H1 (cell line): ENCODE data around the gene KLHL36. TPM values are rescaled to one million over a fixed set of nuclear protein-coding genes. Genes with fewer than 3 reads are reported as not detected.

Experiments used
- CTCF ChIA-PET: fragments of 300-600 bp; sonication (Branson Sonifier 250); formaldehyde crosslinking; loops from one replicate; lab custom pipeline; 2021; ENCODE audit not compliant: partially characterized antibody; lab: Charles Lee
- POLR2A ChIA-PET: fragments of 300-600 bp; sonication (Branson Sonifier 250); formaldehyde crosslinking; loops from one replicate; lab custom pipeline; 2021; ENCODE audit warnings: inconsistent platforms; ENCODE audit not compliant: partially characterized antibody; lab: Charles Lee
- DNase-seq, 2 experiments: peaks; one replicate each; pipeline versions ENCODE4 v3.0.0 to v3.0.0-alpha.2; 2010 to 2022; ENCODE audit warnings: low spot score in 2 of 2, low read depth in 1 of 2, mixed read lengths in 1 of 2
- FAIRE-seq: peaks from 2 replicates; lab custom pipeline; 2011; peaks lifted over from hg19 to GRCh38; lab: Jason Lieb, UNC
- H2AFZ ChIP-seq: 2 replicates; pipeline ENCODE4 v1.8.1; 2012; ENCODE audit warnings: low read length, inconsistent platforms
- H2AK5ac ChIP-seq: 2 replicates; pipeline ENCODE4 v1.6.1; 2013; ENCODE audit warnings: low read depth, low read length
- H2BK120ac ChIP-seq: replicated peaks from 2 replicates; pipeline ENCODE3; 2013; ENCODE audit warnings: low read depth, low read length, inconsistent platforms
- H2BK12ac ChIP-seq: 2 replicates; pipeline ENCODE4 v1.6.1; 2013; ENCODE audit warnings: low read depth, low read length
- H2BK15ac ChIP-seq: 2 replicates; pipeline ENCODE4 v1.6.1; 2013; ENCODE audit warnings: low read length
- H2BK20ac ChIP-seq: 2 replicates; pipeline ENCODE4 v1.6.1; 2013; ENCODE audit warnings: low read length
- H2BK5ac ChIP-seq: 2 replicates; pipeline ENCODE4 v1.6.1; 2013; ENCODE audit warnings: low read depth, low read length
- H3K14ac ChIP-seq: 2 replicates; pipeline ENCODE4 v1.6.1; 2013; ENCODE audit warnings: inconsistent platforms; ENCODE audit not compliant: insufficient read length
- H3K18ac ChIP-seq: 2 replicates; pipeline ENCODE4 v1.6.1; 2013; ENCODE audit warnings: low read length; ENCODE audit errors: extremely low read depth
- H3K23ac ChIP-seq: 2 replicates; pipeline ENCODE4 v1.6.1; 2013; ENCODE audit warnings: inconsistent platforms; ENCODE audit not compliant: insufficient read length
- H3K23me2 ChIP-seq: 2 replicates; pipeline ENCODE4 v1.6.1; 2013; ENCODE audit warnings: low read depth, low read length
- H3K27ac ChIP-seq: 2 replicates; pipeline ENCODE4 v1.6.1; 2011; ENCODE audit warnings: low read depth, low read length, inconsistent platforms
- H3K27me3 ChIP-seq, 4 experiments: replicated peaks in 1 of 4; 1 replicate in 1 of 4; 2 replicates in 3 of 4; pipeline versions ENCODE4 v1.6.1 to v1.8.1; 2011 to 2013; ENCODE audit warnings: low read length in 3 of 4, mild to moderate bottlenecking in 3 of 4, inconsistent platforms in 2 of 4, mixed read lengths in 2 of 4, moderate library complexity in 1 of 4; ENCODE audit not compliant: control insufficient read depth in 3 of 4, insufficient read depth in 3 of 4; ENCODE audit errors: extremely low read depth in 1 of 4
- H3K36me3 ChIP-seq, 4 experiments: 2 replicates each; pipeline versions ENCODE4 v1.6.1 to v1.8.1; 2011 to 2013; ENCODE audit warnings: mild to moderate bottlenecking in 4 of 4, low read length in 3 of 4, moderate library complexity in 2 of 4, control low read depth in 1 of 4, inconsistent platforms in 1 of 4; ENCODE audit not compliant: insufficient read depth in 4 of 4, control insufficient read depth in 2 of 4
- H3K4ac ChIP-seq: replicated peaks from 2 replicates; pipeline ENCODE3; 2013; ENCODE audit warnings: low read length, low read depth, mixed read lengths, inconsistent platforms; ENCODE audit not compliant: insufficient read length
- H3K4me1 ChIP-seq, 4 experiments: replicated peaks in 1 of 4; 1 replicate in 1 of 4; 2 replicates in 3 of 4; pipeline versions ENCODE4 v1.6.1 to v1.8.1; 2011 to 2013; ENCODE audit warnings: low read length in 3 of 4, inconsistent platforms in 2 of 4, mixed read lengths in 1 of 4; ENCODE audit not compliant: insufficient read depth in 4 of 4, control insufficient read depth in 3 of 4
- H3K4me2 ChIP-seq, 2 experiments: 2 replicates each; pipeline versions ENCODE4 v1.6.1 to v1.8.1; 2011 to 2013; ENCODE audit warnings: low read depth in 2 of 2, low read length in 2 of 2, control low read depth in 1 of 2, inconsistent platforms in 1 of 2, mild to moderate bottlenecking in 1 of 2; ENCODE audit not compliant: insufficient read depth in 1 of 2
- H3K4me3 ChIP-seq, 4 experiments: fragments of 200-600, 300-600 bp in 1 of 4; sonication (generic), shearing (Covaris generic), sonication (Bioruptor Twin) in 1 of 4; 2 replicates each; pipeline versions ENCODE4 v1.5.1 to v1.8.1; 2011 to 2016; ENCODE audit warnings: low read length in 4 of 4, low read depth in 3 of 4, control low read depth in 2 of 4, inconsistent platforms in 2 of 4, mild to moderate bottlenecking in 2 of 4, mixed read lengths in 1 of 4, moderate library complexity in 1 of 4; ENCODE audit not compliant: insufficient read depth in 2 of 4; ENCODE audit errors: extremely low read depth in 1 of 4
- H3K56ac ChIP-seq: replicated peaks from 2 replicates; pipeline ENCODE3; 2013; ENCODE audit warnings: low read depth, mild to moderate bottlenecking, mixed read lengths, low read length, inconsistent platforms; ENCODE audit not compliant: insufficient read length
- H3K79me1 ChIP-seq: 2 replicates; pipeline ENCODE4 v1.6.1; 2013; ENCODE audit warnings: low read depth, low read length, control low read depth
- H3K79me2 ChIP-seq, 2 experiments: 2 replicates each; pipeline versions ENCODE4 v1.6.1 to v1.8.1; 2012 to 2013; ENCODE audit warnings: low read length in 2 of 2, mild to moderate bottlenecking in 2 of 2, inconsistent platforms in 1 of 2; ENCODE audit not compliant: insufficient read depth in 2 of 2, control insufficient read depth in 1 of 2
- H3K9ac ChIP-seq, 4 experiments: replicated peaks in 1 of 4; 1 replicate in 1 of 4; 2 replicates in 3 of 4; pipeline versions ENCODE4 v1.6.1 to v1.8.1; 2011 to 2013; ENCODE audit warnings: low read depth in 3 of 4, low read length in 3 of 4, control low read depth in 2 of 4, mild to moderate bottlenecking in 2 of 4, moderate library complexity in 2 of 4, inconsistent platforms in 1 of 4; ENCODE audit errors: extremely low read depth in 1 of 4
- H3K9me3 ChIP-seq, 2 experiments: 2 replicates each; pipeline versions ENCODE4 v1.6.1 to v1.8.1; 2012 to 2013; ENCODE audit warnings: mild to moderate bottlenecking in 2 of 2, moderate library complexity in 2 of 2, control low read depth in 1 of 2, inconsistent platforms in 1 of 2, low read depth in 1 of 2, low read length in 1 of 2, mixed read lengths in 1 of 2; ENCODE audit not compliant: insufficient read depth in 2 of 2
- H4K20me1 ChIP-seq, 2 experiments: replicated peaks in 1 of 2; 2 replicates each; pipeline versions ENCODE3 to v1.8.1; 2011 to 2013; ENCODE audit warnings: inconsistent platforms in 2 of 2, low read length in 2 of 2, mild to moderate bottlenecking in 1 of 2; ENCODE audit not compliant: insufficient read depth in 2 of 2, control insufficient read depth in 1 of 2
- H4K5ac ChIP-seq: 2 replicates; pipeline ENCODE4 v1.6.1; 2013; ENCODE audit warnings: low read length, low read depth, mixed read lengths, inconsistent platforms; ENCODE audit not compliant: insufficient read length
- H4K8ac ChIP-seq: 2 replicates; pipeline ENCODE4 v1.8.0; 2013; ENCODE audit warnings: mild to moderate bottlenecking, moderate library complexity, low read length, inconsistent platforms; ENCODE audit not compliant: insufficient read depth; ENCODE audit errors: extremely low read depth
- H4K91ac ChIP-seq: replicated peaks from 2 replicates; pipeline ENCODE3; 2013; ENCODE audit warnings: low read length, mixed read lengths, inconsistent platforms; ENCODE audit not compliant: insufficient read length
- ASH2L ChIP-seq: fragments of 200-600, 300-600 bp; sonication (generic); IDR thresholded peaks from one replicate; pipeline ENCODE4 v1.7.1; 2017; ENCODE audit warnings: low read length
- CBX5 ChIP-seq: fragments of 300-800, 300-1000 bp; sonication (generic); IDR thresholded peaks from 2 replicates; pipeline ENCODE4 v1.7.1; 2016; ENCODE audit warnings: antibody characterized with exemption, low read length, low read depth
- CREB1 ChIP-seq: IDR thresholded peaks from 2 replicates; pipeline ENCODE4 v1.6.1; 2012; ENCODE audit warnings: inconsistent platforms
- EGR1 ChIP-seq: IDR thresholded peaks from 2 replicates; pipeline ENCODE4 v1.6.1; 2011; ENCODE audit warnings: low read depth, low read length, borderline replicate concordance
- FOSL1 ChIP-seq: IDR thresholded peaks from 2 replicates; pipeline ENCODE4 v1.6.1; 2011; ENCODE audit warnings: mild to moderate bottlenecking, low read depth, low read length, moderate library complexity; ENCODE audit not compliant: insufficient read depth
- HDAC2 ChIP-seq, 2 experiments: fragments of 300-600 bp in 1 of 2; sonication (generic) in 1 of 2; IDR thresholded peaks; 2 replicates each; pipeline ENCODE4 v1.6.1; 2011 to 2012; ENCODE audit warnings: low read depth in 2 of 2, low read length in 2 of 2, mild to moderate bottlenecking in 2 of 2, moderate library complexity in 2 of 2, borderline replicate concordance in 1 of 2, inconsistent platforms in 1 of 2
- JUN ChIP-seq: IDR thresholded peaks from 2 replicates; pipeline ENCODE4 v1.6.1; 2011; ENCODE audit warnings: low read depth, mild to moderate bottlenecking, improper control_type of control experiment, low read length
- MAX ChIP-seq: IDR thresholded peaks from 2 replicates; pipeline ENCODE4 v1.6.1; 2012; ENCODE audit warnings: inconsistent platforms
- NRF1 ChIP-seq: IDR thresholded peaks from 2 replicates; pipeline ENCODE4 v1.6.1; 2011; ENCODE audit warnings: mild to moderate bottlenecking, low read depth, low read length, improper control_type of control experiment
- PHF8 ChIP-seq: fragments of 200-600 bp; sonication (generic); conservative IDR thresholded peaks from 2 replicates; pipeline ENCODE4 v1.7.1; 2012; ENCODE audit warnings: low read depth, mild to moderate bottlenecking, inconsistent platforms, low read length, moderate library complexity
- RAD21 ChIP-seq, 2 experiments: IDR thresholded peaks in 1 of 2; conservative IDR thresholded peaks in 1 of 2; 2 replicates each; pipeline ENCODE4 v1.6.1; 2011; ENCODE audit warnings: low read depth in 2 of 2, low read length in 2 of 2, improper control_type of control experiment in 1 of 2, inconsistent platforms in 1 of 2, mild to moderate bottlenecking in 1 of 2, moderate library complexity in 1 of 2
- RFX5 ChIP-seq: IDR thresholded peaks from 2 replicates; pipeline ENCODE4 v1.6.1; 2011; ENCODE audit warnings: low read depth, low read length, improper control_type of control experiment, borderline replicate concordance
- SRF ChIP-seq: IDR thresholded peaks from 2 replicates; pipeline ENCODE4 v1.6.1; 2011; ENCODE audit warnings: mild to moderate bottlenecking, low read depth, low read length, moderate library complexity
- WGBS, 2 experiments: shearing (Covaris generic) in 1 of 2; methylation state at CpG; one replicate each; pipeline versions ENCODE4 v1.1.6 to v1.1.7; 2013 to 2015; ENCODE audit warnings: low lambda C conversion rate in 2 of 2, mixed read lengths in 2 of 2, inconsistent platforms in 1 of 2, low coverage in 1 of 2, missing lambda C conversion rate in 1 of 2; ENCODE audit not compliant: insufficient replicate concordance in 2 of 2, insufficient coverage in 1 of 2, insufficient read length in 1 of 2; ENCODE audit errors: extremely low coverage in 1 of 2, missing lambda C conversion rate in 1 of 2; 5-methylcytosine and 5-hydroxymethylcytosine counted together
- polyA plus RNA-seq, 7 experiments: library from polyadenylated mRNA; depleted of rRNA in 3 of 7; stranded (reverse) in 5 of 7; unstranded in 2 of 7; fragments of >200 nt in 5 of 7; fragments of 200-250 nt in 2 of 7; gene quantifications; 1 replicate in 5 of 7; 2 replicates in 1 of 7; 4 replicates in 1 of 7; pipeline versions ENCODE4 v1.2.1 to v1.2.3, GENCODE V29; 2011 to 2013; ENCODE audit warnings: missing spikeins in 2 of 7, mixed read lengths in 2 of 7
- total RNA-seq: library from RNA; stranded (reverse); fragmentation: NEBNext Ultra II Directional; extraction: Animal tissue kit (Norgen Biotek cat#: 25700); gene quantifications from 2 replicates; pipeline ENCODE4 v1.2.1, GENCODE V29; 2021

KLHL36 gene
- total and polyA plus RNA-seq, 2 of the 8 experiments (the other 6 are each of a cell fraction or from before 2014, with no cell fraction given) = 22.9 to 33.6 TPM

- Histone ChIP-seq H3K4me3 (no peak overlapping the region), H3K56ac (no peak overlapping the region), H2AK5ac (no peak overlapping the region), H2AFZ (no peak overlapping the region), H3K23me2 (no peaks in the 10 kb centered on the region), H3K27ac (no peak overlapping the region), H4K20me1 (peaks cover 0 to 3% of the 10 kb centered on the region in 2 experiments), H3K36me3 (no peaks in the 10 kb centered on the region), H3K14ac (no peak overlapping the region), H4K91ac (no peak overlapping the region), H3K4me1 (peaks cover 0 to 18% (median 8%) of the 10 kb centered on the region in 4 experiments; a peak in 5 of 7 replicates), H3K23ac (no peak overlapping the region), H3K27me3 (no peaks in the 10 kb centered on the region; a peak in 1 of 7 replicates), H3K79me1 (no peaks in the 10 kb centered on the region), H2BK20ac (no peak overlapping the region), H4K8ac (no peak overlapping the region), H2BK12ac (no peak overlapping the region), H3K4me2 (no peak overlapping the region), H2BK120ac (no peak overlapping the region), H3K18ac (no peak overlapping the region), H4K5ac (no peak overlapping the region), H3K9me3 (no peaks in the 10 kb centered on the region), H2BK5ac (no peak overlapping the region), H2BK15ac (no peak overlapping the region), H3K79me2 (no peaks in the 10 kb centered on the region), H3K4ac (no peak overlapping the region), H3K9ac (no peak overlapping the region)
- ChIA-PET CTCF (interaction anchor here (0.6 to 2.6 kb wide), 5 partner anchors 8 to 58 kb away, joined by 3 to 27 read pairs (median 3); no protein-coding TSS in a partner anchor), POLR2A (interaction anchor here (1.2 kb wide), 1 partner anchor 44 kb away, joined by 3 read pairs; no protein-coding TSS in a partner anchor)
- FAIRE-seq (no peak), DNase-seq (no peak)
- 90% methylated on average over 10 of the region's 10 CpGs; no CpG with 5 or more reads in 1 of the 2 experiments for WGBS, 2 experiments
- TF ChIP-seq NRF1 (no peak), RFX5 (no peak), SRF (no peak), FOSL1 (no peak), RAD21 (IDR thresholded peaks at IDR 0.05 in 1 of 2, conservative IDR thresholded peaks at IDR 0.05 in 1 of 2; ENCODE audit: low read depth in 2 of 2, low read length in 2 of 2) (no peak), JUN (no peak), MAX (no peak), CBX5 (no peak), HDAC2 (IDR thresholded peaks at IDR 0.05; ENCODE audit: borderline replicate concordance in 1 of 2, low read depth in 2 of 2, low read length in 2 of 2) (no peak), EGR1 (no peak), PHF8 (no peak), ASH2L (no peak), CREB1 (no peak)
Observed at GRCh38 chr16:84680165-84680842, 32.0 kb downstream of the KLHL36 start.
